Endothelial cell of umbilical vein (primary cell): ENCODE data around the gene VANGL1. TPM values are rescaled to one million over a fixed set of nuclear protein-coding genes. Genes with fewer than 3 reads are reported as not detected.

Experiments used
- BruUV-seq: library from RNA; stranded (reverse); fragments of 400-500 nt; replicated peaks from 2 replicates; lab custom pipeline; 2021; lab: Mats Ljungman, UMichigan
- CTCF ChIA-PET: fragments of 300-600, 350-600 bp; sonication (Branson Sonifier 250); formaldehyde crosslinking; loops from one replicate; lab custom pipeline; 2021; ENCODE audit warnings: antibody characterized with exemption, inconsistent platforms; lab: Charles Lee
- POLR2A ChIA-PET: fragments of 300-600, 350-600 bp; sonication (Branson Sonifier 250); formaldehyde crosslinking; loops from one replicate; lab custom pipeline; 2021; ENCODE audit warnings: antibody characterized with exemption, inconsistent platforms; lab: Charles Lee
- DNase-seq: peaks from one replicate; pipeline ENCODE4 v3.0.0-alpha.2; 2011; ENCODE audit warnings: low read depth, low spot score
- FAIRE-seq: peaks from 2 replicates; lab custom pipeline; 2011; peaks lifted over from hg19 to GRCh38; lab: Jason Lieb, UNC
- H2AFZ ChIP-seq: 2 replicates; pipeline ENCODE4 v1.6.0; 2012; ENCODE audit warnings: low read depth, low read length, control low read depth, inconsistent platforms
- H3K27ac ChIP-seq: 2 replicates; pipeline ENCODE4 v1.5.1; 2011; ENCODE audit warnings: low read depth, mild to moderate bottlenecking, control low read depth, low read length, moderate library complexity; ENCODE audit not compliant: insufficient read depth
- H3K27me3 ChIP-seq, 2 experiments: 2 replicates each; pipeline versions ENCODE4 v1.6.0 to v1.6.1; 2011; ENCODE audit warnings: low read length in 2 of 2, mixed read lengths in 1 of 2; ENCODE audit not compliant: control insufficient read depth in 2 of 2, insufficient read depth in 2 of 2
- H3K36me3 ChIP-seq, 2 experiments: 2 replicates in 1 of 2; 3 replicates in 1 of 2; pipeline ENCODE4 v1.5.1; 2011; ENCODE audit warnings: low read length in 2 of 2, mild to moderate bottlenecking in 1 of 2, moderate library complexity in 1 of 2; ENCODE audit not compliant: control insufficient read depth in 2 of 2, insufficient read depth in 2 of 2; ENCODE audit errors: extremely low read depth in 1 of 2
- H3K4me1 ChIP-seq: 3 replicates; pipeline ENCODE4 v1.5.1; 2011; ENCODE audit warnings: mild to moderate bottlenecking, low read length; ENCODE audit not compliant: control insufficient read depth, insufficient read depth; ENCODE audit errors: extremely low read depth
- H3K4me2 ChIP-seq: 2 replicates; pipeline ENCODE4 v1.6.1; 2011; ENCODE audit warnings: low read length, control low read depth, mixed read lengths; ENCODE audit not compliant: insufficient read depth
- H3K4me3 ChIP-seq, 3 experiments: fragments of 200-600 bp in 1 of 3; sonication (generic), shearing (Covaris generic) in 1 of 3; replicated peaks in 1 of 3; 2 replicates each; pipeline ENCODE4 v1.5.1; 2011 to 2016; ENCODE audit warnings: control low read depth in 3 of 3, low read length in 3 of 3, mild to moderate bottlenecking in 2 of 3, inconsistent platforms in 1 of 3, low read depth in 1 of 3, moderate library complexity in 1 of 3; ENCODE audit not compliant: insufficient read depth in 1 of 3
- H3K79me2 ChIP-seq: 2 replicates; pipeline ENCODE4 v1.6.0; 2012; ENCODE audit warnings: low read length, inconsistent platforms; ENCODE audit not compliant: control insufficient read depth, insufficient read depth
- H3K9ac ChIP-seq: replicated peaks from 2 replicates; pipeline ENCODE3; 2011; ENCODE audit warnings: low read length, control low read depth; ENCODE audit not compliant: insufficient read depth; ENCODE audit errors: extremely low read depth
- H3K9me1 ChIP-seq: replicated peaks from 3 replicates; pipeline ENCODE4 v1.6.0; 2011; ENCODE audit warnings: mild to moderate bottlenecking, low read length; ENCODE audit not compliant: control insufficient read depth, insufficient read depth; ENCODE audit errors: extremely low read depth
- H3K9me3 ChIP-seq: replicated peaks from 2 replicates; pipeline ENCODE4 v1.5.1; 2012; ENCODE audit warnings: low read length, inconsistent platforms; ENCODE audit not compliant: control insufficient read depth, insufficient read depth
- H4K20me1 ChIP-seq: replicated peaks from 2 replicates; pipeline ENCODE3; 2011; ENCODE audit warnings: mild to moderate bottlenecking, low read length; ENCODE audit not compliant: control insufficient read depth, insufficient read depth; ENCODE audit errors: extremely low read depth
- EZH2 ChIP-seq: IDR thresholded peaks from 2 replicates; pipeline ENCODE4 v1.6.1; 2012; ENCODE audit warnings: borderline replicate concordance, low read depth, mild to moderate bottlenecking, moderate library complexity, low read length, inconsistent platforms; ENCODE audit not compliant: severe bottlenecking
- FOS ChIP-seq: IDR thresholded peaks from 2 replicates; pipeline ENCODE4 v1.6.1; 2011; ENCODE audit warnings: mild to moderate bottlenecking, low read length, moderate library complexity, borderline replicate concordance; ENCODE audit not compliant: insufficient read depth
- GATA2 ChIP-seq: IDR thresholded peaks from 2 replicates; pipeline ENCODE4 v1.7.0; 2011; ENCODE audit warnings: low read depth, mild to moderate bottlenecking, moderate library complexity, mixed read lengths, low read length; ENCODE audit not compliant: insufficient read length, insufficient read depth
- JUN ChIP-seq: IDR thresholded peaks from 2 replicates; pipeline ENCODE4 v1.6.1; 2011; ENCODE audit warnings: borderline replicate concordance, low read depth; ENCODE audit not compliant: insufficient read length, insufficient read depth
- MYC ChIP-seq: IDR thresholded peaks from one replicate; pipeline ENCODE4 v1.6.1; 2011; ENCODE audit warnings: mild to moderate bottlenecking, low read depth, low read length
- POLR2A ChIP-seq: IDR thresholded peaks from 2 replicates; pipeline ENCODE4 v1.6.1; 2012; ENCODE audit warnings: low read depth, mild to moderate bottlenecking, control low read depth, low read length
- POLR2AphosphoS5 ChIP-seq: IDR thresholded peaks from 2 replicates; pipeline ENCODE4 v1.6.1; 2012; ENCODE audit warnings: low read depth, mild to moderate bottlenecking, control low read depth, low read length, moderate library complexity; ENCODE audit not compliant: insufficient read depth
- dilution Hi-C: fragments of 300-500 bp; cut with MboI; formaldehyde crosslinking; loops from one replicate; pipeline ENCODE4 v1.15.0; 2019; ENCODE audit warnings: low sequenced_read_pairs; ENCODE audit not compliant: extremely low pct_ligation_motif_present
- intact Hi-C: fragments of 100-400 bp; cut with micrococcal nuclease; formaldehyde crosslinking; loops from one replicate; pipeline ENCODE4 v1.10.0; 2022
- polyA plus RNA-seq, 4 experiments: library from polyadenylated mRNA; depleted of rRNA in 3 of 4; stranded (reverse) in 3 of 4; unstranded in 1 of 4; fragments of >200 nt; gene quantifications; 2 replicates each; pipeline versions ENCODE4 v1.2.1 to v1.2.3, GENCODE V29; 2011 to 2012; ENCODE audit warnings: missing spikeins in 1 of 4
- total RNA-seq: library from RNA; stranded (reverse); gene quantifications from 2 replicates; pipeline ENCODE4 v1.2.3, GENCODE V29; 2021
- TF ChIP-seq, protein P1 (sequence below), 2 donors: IDR thresholded peaks; 1 replicate in 1 of 2; 2 replicates in 1 of 2; pipeline ENCODE4 v1.5.1; 2011; ENCODE audit warnings: low read length in 2 of 2, mild to moderate bottlenecking in 2 of 2, moderate library complexity in 2 of 2, control low read depth in 1 of 2, inconsistent platforms in 1 of 2, low read depth in 1 of 2; ENCODE audit not compliant: insufficient read depth in 1 of 2; ENCODE audit errors: extremely low read depth in 1 of 2
- TF ChIP-seq, protein P2 (sequence below): IDR thresholded peaks from 2 replicates; pipeline ENCODE4 v1.6.1; 2011; ENCODE audit not compliant: insufficient read depth, insufficient read length

VANGL1 gene
- total and polyA plus RNA-seq, 2 donors (not counting 3 experiments of a cell fraction or from before 2014, with no cell fraction given), result 15.0 to 24.8 TPM

DNA sequence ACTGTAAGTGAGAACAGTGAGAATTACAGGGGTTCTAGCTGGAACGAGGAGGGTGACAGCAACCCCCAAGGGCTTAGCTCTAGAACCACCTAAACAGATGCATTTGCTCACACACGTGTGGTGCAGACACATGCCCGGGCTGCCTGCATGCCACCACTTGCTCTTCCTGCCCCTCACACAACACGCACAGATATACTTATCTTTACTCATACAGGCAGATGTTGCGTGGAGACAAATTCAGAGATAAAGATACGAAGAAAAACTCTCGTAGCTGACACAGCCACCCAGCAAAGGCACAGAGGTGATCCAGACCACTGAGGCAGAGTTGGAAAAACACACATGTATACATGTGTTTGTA, 13.5 kb downstream of the VANGL1 start:
- H3K4me3 ChIP-seq, result no peak overlapping the region
- intact Hi-C loops, result loop anchor here (2.0 kb wide), 1 partner anchor 14 kb away; no protein-coding TSS in a partner anchor
- no TSS peak for BruUV-seq
- H3K9ac ChIP-seq, result no peak overlapping the region
- TF ChIP-seq EZH2 (no peak), MYC (no peak), FOS (no peak), JUN (no peak), POLR2A (no peak), POLR2AphosphoS5 (no peak), GATA2 (no peak)
- TF ChIP-seq, protein P1, sequence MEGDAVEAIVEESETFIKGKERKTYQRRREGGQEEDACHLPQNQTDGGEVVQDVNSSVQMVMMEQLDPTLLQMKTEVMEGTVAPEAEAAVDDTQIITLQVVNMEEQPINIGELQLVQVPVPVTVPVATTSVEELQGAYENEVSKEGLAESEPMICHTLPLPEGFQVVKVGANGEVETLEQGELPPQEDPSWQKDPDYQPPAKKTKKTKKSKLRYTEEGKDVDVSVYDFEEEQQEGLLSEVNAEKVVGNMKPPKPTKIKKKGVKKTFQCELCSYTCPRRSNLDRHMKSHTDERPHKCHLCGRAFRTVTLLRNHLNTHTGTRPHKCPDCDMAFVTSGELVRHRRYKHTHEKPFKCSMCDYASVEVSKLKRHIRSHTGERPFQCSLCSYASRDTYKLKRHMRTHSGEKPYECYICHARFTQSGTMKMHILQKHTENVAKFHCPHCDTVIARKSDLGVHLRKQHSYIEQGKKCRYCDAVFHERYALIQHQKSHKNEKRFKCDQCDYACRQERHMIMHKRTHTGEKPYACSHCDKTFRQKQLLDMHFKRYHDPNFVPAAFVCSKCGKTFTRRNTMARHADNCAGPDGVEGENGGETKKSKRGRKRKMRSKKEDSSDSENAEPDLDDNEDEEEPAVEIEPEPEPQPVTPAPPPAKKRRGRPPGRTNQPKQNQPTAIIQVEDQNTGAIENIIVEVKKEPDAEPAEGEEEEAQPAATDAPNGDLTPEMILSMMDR (IDR thresholded peaks at IDR 0.05; ENCODE audit: extremely low read depth in 1 of 2, insufficient read depth in 1 of 2, low read depth in 1 of 2, low read length in 2 of 2), result no peak
- TF ChIP-seq, protein P2, sequence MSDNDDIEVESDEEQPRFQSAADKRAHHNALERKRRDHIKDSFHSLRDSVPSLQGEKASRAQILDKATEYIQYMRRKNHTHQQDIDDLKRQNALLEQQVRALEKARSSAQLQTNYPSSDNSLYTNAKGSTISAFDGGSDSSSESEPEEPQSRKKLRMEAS, result no peak
- ChIA-PET CTCF (interaction anchor here (0.6 to 1.8 kb wide), 6 partner anchors 13 to 58 kb away, joined by 3 to 8 read pairs (median 3); partner anchors contain the start of gene VANGL1), POLR2A (no interaction called here)
- H3K4me2 ChIP-seq, result peak overlapping the region; percentile 62
- peaks cover 32% of the 10 kb centered on the region for H3K79me2 ChIP-seq
- H3K36me3 ChIP-seq, result peaks cover 3 to 5% of the 10 kb centered on the region in 2 experiments
- H3K4me1 ChIP-seq, result peaks cover 15% of the 10 kb centered on the region
- no peaks in the 10 kb centered on the region for H3K9me3 ChIP-seq
- dilution Hi-C loops, result no loop called here
- no peaks in the 10 kb centered on the region for H3K27me3 ChIP-seq
- no peaks in the 10 kb centered on the region for H3K9me1 ChIP-seq
- peak overlapping the region; percentile 38 for H3K27ac ChIP-seq
- H4K20me1 ChIP-seq, result no peaks in the 10 kb centered on the region
- FAIRE-seq, result no peak
- H2AFZ ChIP-seq, result peak overlapping the region; percentile 40
- no peak for DNase-seq
